SU-DHL-6 (cell line): ENCODE results near the gene GREM2.

Experiments
- H2AFZ ChIP-seq: fragments of 200-600 bp; sonication (generic); 2 replicates; pipeline ENCODE4 v1.6.1; 2014; ENCODE audit warnings: low read depth, mild to moderate bottlenecking, moderate library complexity, mixed read lengths, antibody characterized with exemption, low read length; ENCODE audit not compliant: severe bottlenecking
- H3F3A ChIP-seq: fragments of 200-600 bp; shearing (Covaris generic); 2 replicates; pipeline ENCODE4 v1.6.0; 2016; ENCODE audit warnings: antibody characterized with exemption, mild to moderate bottlenecking; ENCODE audit not compliant: insufficient read depth
- H3K27ac ChIP-seq: fragments of 200-600 bp; sonication (generic); 2 replicates; pipeline ENCODE4 v1.5.1; 2016; ENCODE audit warnings: low read depth, mild to moderate bottlenecking, low read length, moderate library complexity, mixed read lengths
- H3K27me3 ChIP-seq: fragments of 200-600 bp; sonication (generic), shearing (Covaris generic); 2 replicates; pipeline ENCODE4 v1.6.0; 2014; ENCODE audit warnings: mild to moderate bottlenecking, low read length
- H3K36me3 ChIP-seq: fragments of 200-600 bp; sonication (generic); 2 replicates; pipeline ENCODE4 v1.6.1; 2014; ENCODE audit warnings: mild to moderate bottlenecking, low read length, mixed read lengths
- H3K4me2 ChIP-seq: fragments of 300-600, 200-600 bp; shearing (Covaris generic), sonication (generic); 2 replicates; pipeline ENCODE4 v1.6.0; 2014; ENCODE audit warnings: low read length, low read depth, mild to moderate bottlenecking; ENCODE audit not compliant: poor library complexity, severe bottlenecking
- H3K4me3 ChIP-seq: fragments of 200-600 bp; sonication (generic); 2 replicates; pipeline ENCODE4 v1.5.1; 2014; ENCODE audit warnings: antibody characterized with exemption, low read length, mild to moderate bottlenecking, mixed read lengths; ENCODE audit not compliant: insufficient read depth, poor library complexity, severe bottlenecking
- H3K79me2 ChIP-seq: fragments of 200-600 bp; sonication (generic); 2 replicates; pipeline ENCODE4 v1.6.1; 2014; ENCODE audit warnings: mild to moderate bottlenecking, low read length, moderate library complexity; ENCODE audit not compliant: insufficient read depth
- H3K9ac ChIP-seq: fragments of 200-600 bp; sonication (generic); 2 replicates; pipeline ENCODE4 v1.7.0; 2014; ENCODE audit warnings: mild to moderate bottlenecking, low read length
- H3K9me2 ChIP-seq: fragments of 200-600 bp; sonication (generic); replicated peaks from 2 replicates; pipeline ENCODE4 v1.6.1; 2014; ENCODE audit warnings: low read length; ENCODE audit not compliant: insufficient read depth
- H3K9me3 ChIP-seq: fragments of 200-600 bp; sonication (generic); 2 replicates; pipeline ENCODE4 v1.6.1; 2014; ENCODE audit warnings: low read length, mixed read lengths; ENCODE audit not compliant: insufficient read depth
- H4K20me1 ChIP-seq: fragments of 200-600 bp; sonication (generic); 2 replicates; pipeline ENCODE4 v1.6.1; 2014; ENCODE audit warnings: low read depth, mild to moderate bottlenecking, antibody characterized with exemption, low read length, moderate library complexity, mixed read lengths
- CTCF ChIP-seq: fragments of 200-600 bp; sonication (generic); IDR thresholded peaks from one replicate; pipeline ENCODE4 v1.5.1; 2017; ENCODE audit warnings: antibody characterized with exemption, mild to moderate bottlenecking, low read length, moderate library complexity; ENCODE audit not compliant: insufficient read depth, poor library complexity, severe bottlenecking
- EZH2phosphoT487 ChIP-seq: fragments of 200-600 bp; sonication (generic), shearing (Covaris generic); conservative IDR thresholded peaks from 2 replicates; pipeline ENCODE4 v1.6.1; 2018; ENCODE audit warnings: mild to moderate bottlenecking, antibody characterized with exemption, low read length, moderate library complexity, mixed read lengths

Gene GREM2

GRCh38 chr1:240499012-240499411 lies 112.9 kb downstream of the GREM2 start:
- Histone ChIP-seq H4K20me1 (no peaks in the 10 kb centered on the region), H3K9ac (no peak overlapping the region), H3K79me2 (no peaks in the 10 kb centered on the region), H3K27ac (no peak overlapping the region), H3K9me2 (no peaks in the 10 kb centered on the region), H2AFZ (no peak overlapping the region), H3K36me3 (no peaks in the 10 kb centered on the region), H3K9me3 (no peaks in the 10 kb centered on the region), H3K4me2 (no peak overlapping the region), H3K4me3 (no peak overlapping the region), H3F3A (no peaks in the 10 kb centered on the region), H3K27me3 (no peaks in the 10 kb centered on the region)
- no peak for TF ChIP-seq EZH2phosphoT487
- no peak for TF ChIP-seq CTCF

GRCh38 chr1:240498335-240498734 lies 113.6 kb downstream of the GREM2 start:
- TF ChIP-seq CTCF (no peak), EZH2phosphoT487 (no peak)
- no peaks in the 10 kb centered on the region for H3K27me3 ChIP-seq
- H4K20me1 ChIP-seq = no peaks in the 10 kb centered on the region
- H3K4me2 ChIP-seq = no peak overlapping the region
- H3K79me2 ChIP-seq = no peaks in the 10 kb centered on the region
- no peaks in the 10 kb centered on the region for H3K9me3 ChIP-seq
- H2AFZ ChIP-seq = no peak overlapping the region
- no peaks in the 10 kb centered on the region for H3F3A ChIP-seq
- H3K36me3 ChIP-seq = no peaks in the 10 kb centered on the region
- H3K9ac ChIP-seq = no peak overlapping the region
- H3K27ac ChIP-seq = no peak overlapping the region
- H3K4me3 ChIP-seq = no peak overlapping the region
- H3K9me2 ChIP-seq = no peaks in the 10 kb centered on the region

GRCh38 chr1:240497908-240498307 lies 114.0 kb downstream of the GREM2 start:
- Histone ChIP-seq H3K9me2 (no peaks in the 10 kb centered on the region), H3F3A (no peaks in the 10 kb centered on the region), H3K79me2 (no peaks in the 10 kb centered on the region), H3K36me3 (no peaks in the 10 kb centered on the region), H3K27me3 (no peaks in the 10 kb centered on the region), H3K27ac (no peak overlapping the region), H3K9ac (no peak overlapping the region), H4K20me1 (no peaks in the 10 kb centered on the region), H3K4me3 (no peak overlapping the region), H3K4me2 (no peak overlapping the region), H2AFZ (no peak overlapping the region), H3K9me3 (no peaks in the 10 kb centered on the region)
- no peak for TF ChIP-seq CTCF
- no peak for TF ChIP-seq EZH2phosphoT487
